ENCODE measurements around the gene SLC25A21. TPM values are rescaled to one million over a fixed set of nuclear protein-coding genes. Genes with fewer than 3 reads are reported as not detected.

Gene SLC25A21
- total RNA-seq, 1 donor from 2014 or later: not detected

- Mint-ChIP-seq H3K27ac (no peak overlapping the region), H3K36me3 (ENCODE audit: low read depth) (no peaks in the 10 kb centered on the region), H3K4me3 (ENCODE audit: low read depth) (no peak overlapping the region), H3K4me1 (ENCODE audit: low read depth) (no peaks in the 10 kb centered on the region), H3K9me3 (peaks cover 30% of the 10 kb centered on the region), H3K27me3 (ENCODE audit: low read depth) (no peaks in the 10 kb centered on the region)
- DNase-seq (ENCODE audit: low spot score): no peak
- intact Hi-C loops (cut with micrococcal nuclease): no loop called here
Observed at GRCh38 chr14:37057776-37058175, 114.6 kb downstream of the SLC25A21 start.

GRCh38 chr14:37056473-37056872 lies 115.9 kb downstream of the SLC25A21 start:
- Mint-ChIP-seq H3K27me3 (ENCODE audit: low read depth) (no peaks in the 10 kb centered on the region), H3K4me1 (ENCODE audit: low read depth) (no peaks in the 10 kb centered on the region), H3K4me3 (ENCODE audit: low read depth) (no peak overlapping the region), H3K36me3 (ENCODE audit: low read depth) (no peaks in the 10 kb centered on the region), H3K27ac (no peak overlapping the region), H3K9me3 (peaks cover 27% of the 10 kb centered on the region)
- DNase-seq (ENCODE audit: low spot score): no peak
- intact Hi-C loops (cut with micrococcal nuclease): no loop called here

GRCh38 chr14:37054869-37055268 lies 117.5 kb downstream of the SLC25A21 start:
- no peak overlapping the region for H3K4me3 Mint-ChIP-seq (ENCODE audit: low read depth)
- intact Hi-C loops (cut with micrococcal nuclease): no loop called here
- H3K27me3 Mint-ChIP-seq (ENCODE audit: low read depth): no peaks in the 10 kb centered on the region
- no peak for DNase-seq (ENCODE audit: low spot score)
- no peak overlapping the region for H3K27ac Mint-ChIP-seq
- no peaks in the 10 kb centered on the region for H3K4me1 Mint-ChIP-seq (ENCODE audit: low read depth)
- H3K36me3 Mint-ChIP-seq (ENCODE audit: low read depth): no peaks in the 10 kb centered on the region
- H3K9me3 Mint-ChIP-seq: peaks cover 27% of the 10 kb centered on the region

GRCh38 chr14:37054144-37054543 lies 118.3 kb downstream of the SLC25A21 start:
- no peak overlapping the region for H3K27ac Mint-ChIP-seq
- H3K4me3 Mint-ChIP-seq (ENCODE audit: low read depth): no peak overlapping the region
- intact Hi-C loops (cut with micrococcal nuclease): no loop called here
- DNase-seq (ENCODE audit: low spot score): no peak
- no peaks in the 10 kb centered on the region for H3K36me3 Mint-ChIP-seq (ENCODE audit: low read depth)
- peaks cover 27% of the 10 kb centered on the region for H3K9me3 Mint-ChIP-seq
- no peaks in the 10 kb centered on the region for H3K27me3 Mint-ChIP-seq (ENCODE audit: low read depth)
- H3K4me1 Mint-ChIP-seq (ENCODE audit: low read depth): no peaks in the 10 kb centered on the region

- no peaks in the 10 kb centered on the region for H3K4me1 Mint-ChIP-seq (ENCODE audit: low read depth)
- H3K36me3 Mint-ChIP-seq (ENCODE audit: low read depth): no peaks in the 10 kb centered on the region
- H3K4me3 Mint-ChIP-seq (ENCODE audit: low read depth): no peak overlapping the region
- DNase-seq (ENCODE audit: low spot score): no peak
- H3K27ac Mint-ChIP-seq: no peak overlapping the region
- peaks cover 21% of the 10 kb centered on the region for H3K9me3 Mint-ChIP-seq
- no peaks in the 10 kb centered on the region for H3K27me3 Mint-ChIP-seq (ENCODE audit: low read depth)
- intact Hi-C loops (cut with micrococcal nuclease): no loop called here
Observed at GRCh38 chr14:37051680-37052079, 120.7 kb downstream of the SLC25A21 start.

- DNase-seq (ENCODE audit: low spot score): no peak
- no peak overlapping the region for H3K4me3 Mint-ChIP-seq (ENCODE audit: low read depth)
- H3K36me3 Mint-ChIP-seq (ENCODE audit: low read depth): no peaks in the 10 kb centered on the region
- H3K27me3 Mint-ChIP-seq (ENCODE audit: low read depth): no peaks in the 10 kb centered on the region
- intact Hi-C loops (cut with micrococcal nuclease): no loop called here
- H3K4me1 Mint-ChIP-seq (ENCODE audit: low read depth): no peaks in the 10 kb centered on the region
- no peak overlapping the region for H3K27ac Mint-ChIP-seq
- peaks cover 18% of the 10 kb centered on the region for H3K9me3 Mint-ChIP-seq
Observed at GRCh38 chr14:37051153-37051552, 121.3 kb downstream of the SLC25A21 start.

GRCh38 chr14:37048666-37049071 lies 123.7 kb downstream of the SLC25A21 start:
- Mint-ChIP-seq H3K4me3 (ENCODE audit: low read depth) (no peak overlapping the region), H3K27me3 (ENCODE audit: low read depth) (no peaks in the 10 kb centered on the region), H3K27ac (no peak overlapping the region), H3K4me1 (ENCODE audit: low read depth) (no peaks in the 10 kb centered on the region), H3K9me3 (peaks cover 6% of the 10 kb centered on the region), H3K36me3 (ENCODE audit: low read depth) (no peaks in the 10 kb centered on the region)
- DNase-seq (ENCODE audit: low spot score): no peak
- intact Hi-C loops (cut with micrococcal nuclease): no loop called here

- H3K9me3 Mint-ChIP-seq: peaks cover under 1% of the 10 kb centered on the region
- no peaks in the 10 kb centered on the region for H3K27me3 Mint-ChIP-seq (ENCODE audit: low read depth)
- H3K4me3 Mint-ChIP-seq (ENCODE audit: low read depth): no peak overlapping the region
- DNase-seq (ENCODE audit: low spot score): no peak
- intact Hi-C loops (cut with micrococcal nuclease): no loop called here
- no peaks in the 10 kb centered on the region for H3K4me1 Mint-ChIP-seq (ENCODE audit: low read depth)
- no peaks in the 10 kb centered on the region for H3K36me3 Mint-ChIP-seq (ENCODE audit: low read depth)
- no peak overlapping the region for H3K27ac Mint-ChIP-seq
Observed at GRCh38 chr14:37047996-37048395, 124.4 kb downstream of the SLC25A21 start.

- Mint-ChIP-seq H3K4me1 (ENCODE audit: low read depth) (no peaks in the 10 kb centered on the region), H3K4me3 (ENCODE audit: low read depth) (no peak overlapping the region), H3K9me3 (no peaks in the 10 kb centered on the region), H3K36me3 (ENCODE audit: low read depth) (no peaks in the 10 kb centered on the region), H3K27ac (no peak overlapping the region), H3K27me3 (ENCODE audit: low read depth) (no peaks in the 10 kb centered on the region)
- intact Hi-C loops (cut with micrococcal nuclease): no loop called here
- no peak for DNase-seq (ENCODE audit: low spot score)
Observed at GRCh38 chr14:37047226-37047625, 125.2 kb downstream of the SLC25A21 start.

GRCh38 chr14:37046815-37047214 lies 125.6 kb downstream of the SLC25A21 start:
- H3K9me3 Mint-ChIP-seq: no peaks in the 10 kb centered on the region
- no peaks in the 10 kb centered on the region for H3K36me3 Mint-ChIP-seq (ENCODE audit: low read depth)
- no peaks in the 10 kb centered on the region for H3K4me1 Mint-ChIP-seq (ENCODE audit: low read depth)
- H3K4me3 Mint-ChIP-seq (ENCODE audit: low read depth): no peak overlapping the region
- no peak for DNase-seq (ENCODE audit: low spot score)
- intact Hi-C loops (cut with micrococcal nuclease): no loop called here
- H3K27ac Mint-ChIP-seq: no peak overlapping the region
- no peaks in the 10 kb centered on the region for H3K27me3 Mint-ChIP-seq (ENCODE audit: low read depth)

GRCh38 chr14:37045340-37046061 lies 126.9 kb downstream of the SLC25A21 start:
- H3K27me3 Mint-ChIP-seq (ENCODE audit: low read depth): no peaks in the 10 kb centered on the region
- DNase-seq (ENCODE audit: low spot score): no peak
- no peaks in the 10 kb centered on the region for H3K9me3 Mint-ChIP-seq
- no peak overlapping the region for H3K4me3 Mint-ChIP-seq (ENCODE audit: low read depth)
- no peaks in the 10 kb centered on the region for H3K4me1 Mint-ChIP-seq (ENCODE audit: low read depth)
- intact Hi-C loops (cut with micrococcal nuclease): no loop called here
- no peaks in the 10 kb centered on the region for H3K36me3 Mint-ChIP-seq (ENCODE audit: low read depth)
- H3K27ac Mint-ChIP-seq: no peak overlapping the region

GRCh38 chr14:37037636-37038387 lies 134.6 kb downstream of the SLC25A21 start:
- no peak for DNase-seq (ENCODE audit: low spot score)
- no peaks in the 10 kb centered on the region for H3K36me3 Mint-ChIP-seq (ENCODE audit: low read depth)
- no peaks in the 10 kb centered on the region for H3K4me1 Mint-ChIP-seq (ENCODE audit: low read depth)
- no peak overlapping the region for H3K27ac Mint-ChIP-seq
- no peak overlapping the region for H3K4me3 Mint-ChIP-seq (ENCODE audit: low read depth)
- intact Hi-C loops (cut with micrococcal nuclease): no loop called here
- H3K9me3 Mint-ChIP-seq: peaks cover 7% of the 10 kb centered on the region
- H3K27me3 Mint-ChIP-seq (ENCODE audit: low read depth): no peaks in the 10 kb centered on the region

GRCh38 chr14:37036669-37037341 lies 135.6 kb downstream of the SLC25A21 start:
- H3K9me3 Mint-ChIP-seq: peaks cover 7% of the 10 kb centered on the region
- no peak overlapping the region for H3K4me3 Mint-ChIP-seq (ENCODE audit: low read depth)
- no peak for DNase-seq (ENCODE audit: low spot score)
- intact Hi-C loops (cut with micrococcal nuclease): no loop called here
- H3K36me3 Mint-ChIP-seq (ENCODE audit: low read depth): no peaks in the 10 kb centered on the region
- no peaks in the 10 kb centered on the region for H3K27me3 Mint-ChIP-seq (ENCODE audit: low read depth)
- H3K4me1 Mint-ChIP-seq (ENCODE audit: low read depth): no peaks in the 10 kb centered on the region
- H3K27ac Mint-ChIP-seq: no peak overlapping the region
